GM21528 (cell line): ENCODE results near the gene FSTL4.

Source experiments
- ATAC-seq: cut with Tn5 transposase; IDR thresholded peaks from one replicate; pipeline ENCODE4 v1.9.1; 2021; ENCODE audit warnings: mild to moderate bottlenecking, moderate library complexity; ENCODE audit not compliant: unreplicated experiment, low FRiP score

Gene FSTL4

DNA sequence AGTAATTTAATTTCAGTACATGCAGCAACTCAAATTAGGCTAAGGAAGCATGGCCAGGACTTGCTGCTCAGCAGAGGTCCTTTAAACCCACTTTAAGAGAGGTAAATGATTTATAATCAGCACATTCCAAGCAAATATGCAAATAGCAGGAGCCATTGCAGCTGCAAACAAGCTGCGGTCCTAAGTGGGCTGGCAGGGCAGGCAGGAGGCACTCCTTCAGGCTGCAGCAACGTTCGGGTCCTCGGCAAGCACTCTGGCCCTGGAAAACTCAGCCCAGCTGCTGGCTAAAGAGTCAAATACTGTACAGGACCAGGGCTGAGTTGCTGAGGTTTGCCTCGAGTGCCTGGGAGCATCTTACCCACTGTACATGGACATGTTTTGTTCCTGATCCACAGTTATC lies 126.9 kb downstream of the FSTL4 start:
- ATAC-seq, result no peak

DNA sequence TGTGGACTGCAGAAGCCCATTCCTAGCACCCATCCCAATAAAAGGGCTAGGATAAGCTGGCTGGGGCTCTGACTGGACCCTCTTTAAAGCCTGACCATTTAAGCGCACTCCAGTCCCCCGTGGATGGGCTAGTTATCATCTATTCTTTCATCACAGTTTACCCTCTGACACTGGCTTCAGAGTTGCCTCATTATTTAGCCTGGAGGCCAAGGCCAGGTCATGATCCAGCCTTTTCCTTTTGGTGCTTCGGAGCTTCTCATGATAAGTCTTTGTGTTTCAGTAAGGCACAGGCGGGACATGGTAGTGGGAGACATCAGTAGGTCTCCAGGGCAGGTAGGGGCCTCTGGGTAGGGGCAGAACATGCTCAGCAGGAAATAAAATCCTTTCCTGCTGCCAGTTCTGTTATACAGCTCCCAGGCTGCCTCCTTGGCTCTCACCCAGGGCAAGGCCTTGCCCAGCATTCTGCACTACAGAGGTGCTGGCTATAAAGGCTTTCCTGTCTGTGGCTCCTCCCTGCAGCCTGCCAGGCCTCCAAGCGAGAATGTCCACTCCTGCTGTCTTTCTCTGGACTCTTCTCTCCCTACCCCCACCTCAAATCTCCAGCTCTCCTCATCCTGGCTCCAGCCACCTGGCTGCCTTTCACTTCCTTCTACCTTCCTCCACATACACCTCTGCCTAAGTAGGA lies 128.8 kb downstream of the FSTL4 start:
- no peak for ATAC-seq

DNA sequence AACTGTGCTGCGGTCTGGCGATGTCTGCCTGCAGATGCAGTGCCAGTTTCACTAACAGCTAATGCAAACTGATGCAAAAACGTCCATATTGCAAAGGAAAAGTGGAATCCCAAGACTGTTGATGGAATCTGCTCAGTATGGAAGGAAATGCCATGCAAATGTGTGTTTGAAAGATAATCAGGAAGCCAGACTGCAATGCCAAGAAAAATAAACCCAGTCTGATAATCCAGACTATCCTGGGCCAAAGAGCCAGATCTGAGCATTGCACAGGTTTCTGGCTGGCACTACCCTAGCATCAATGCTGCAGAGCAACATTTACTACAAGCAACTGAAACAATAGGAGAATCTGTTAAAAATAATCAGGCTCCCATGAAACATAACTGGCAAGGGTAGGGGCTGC lies 130.3 kb downstream of the FSTL4 start:
- no peak for ATAC-seq

DNA sequence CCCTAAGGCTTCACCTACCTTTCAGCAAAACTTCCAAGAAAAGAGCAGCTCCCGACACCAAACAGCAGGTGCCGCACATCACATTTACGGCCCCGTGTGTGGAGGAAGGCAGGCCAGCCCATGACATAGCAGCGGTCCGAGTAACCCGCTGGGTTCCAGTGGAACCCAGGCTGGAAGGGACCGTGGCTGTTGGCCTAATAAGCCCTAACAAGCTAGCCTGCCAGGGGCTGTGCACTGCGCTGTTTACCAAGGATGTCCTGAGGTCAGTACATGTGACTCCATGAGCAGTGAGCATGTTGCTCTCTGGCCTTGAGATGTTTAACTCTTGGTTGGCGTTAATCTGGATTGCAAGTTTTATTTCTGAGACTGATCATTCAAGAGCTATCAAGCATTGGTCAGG lies 131.5 kb downstream of the FSTL4 start:
- ATAC-seq, result no peak

- no peak for ATAC-seq
Measured at GRCh38 chr5:133480366-133480765, 132.0 kb downstream of the FSTL4 start.

DNA sequence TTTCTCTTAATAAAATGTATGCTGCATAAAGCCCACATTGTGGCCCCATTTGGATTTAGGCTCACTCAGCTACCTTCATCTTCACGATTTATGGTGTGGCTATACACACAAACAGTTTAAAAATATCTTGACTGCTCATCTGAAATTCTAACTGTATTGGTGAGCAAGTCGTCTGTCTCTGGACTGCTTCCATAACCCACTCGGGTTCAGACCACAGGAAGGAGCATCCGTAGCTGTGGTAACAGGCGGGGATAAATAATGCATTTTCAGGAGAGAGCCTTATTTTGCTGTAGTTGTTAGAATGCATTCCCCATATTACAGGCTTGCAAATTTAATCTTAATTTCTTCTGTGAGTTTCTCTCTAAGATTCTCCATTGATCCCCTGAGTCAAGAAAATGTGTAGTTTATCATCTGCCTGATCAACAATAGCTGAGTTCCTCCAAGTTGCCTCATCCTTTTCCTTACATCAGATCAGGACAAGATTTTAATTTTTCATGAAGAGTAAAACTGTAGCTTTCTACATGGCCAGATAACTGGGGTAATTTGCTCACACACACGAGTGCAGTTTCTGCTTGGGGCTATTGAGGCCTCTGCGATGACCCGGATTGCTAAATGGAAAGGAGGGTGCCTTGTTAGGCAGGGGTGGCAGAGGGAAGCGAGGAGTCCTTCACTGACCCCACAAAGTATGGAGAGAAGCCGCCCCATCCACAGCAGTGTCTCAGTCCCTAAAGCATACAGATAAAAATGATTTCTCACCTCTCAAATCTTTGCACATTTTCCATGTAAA lies 133.9 kb downstream of the FSTL4 start:
- no peak for ATAC-seq

- ATAC-seq, result no peak
Measured at GRCh38 chr5:133475986-133476385, 136.4 kb downstream of the FSTL4 start.

DNA sequence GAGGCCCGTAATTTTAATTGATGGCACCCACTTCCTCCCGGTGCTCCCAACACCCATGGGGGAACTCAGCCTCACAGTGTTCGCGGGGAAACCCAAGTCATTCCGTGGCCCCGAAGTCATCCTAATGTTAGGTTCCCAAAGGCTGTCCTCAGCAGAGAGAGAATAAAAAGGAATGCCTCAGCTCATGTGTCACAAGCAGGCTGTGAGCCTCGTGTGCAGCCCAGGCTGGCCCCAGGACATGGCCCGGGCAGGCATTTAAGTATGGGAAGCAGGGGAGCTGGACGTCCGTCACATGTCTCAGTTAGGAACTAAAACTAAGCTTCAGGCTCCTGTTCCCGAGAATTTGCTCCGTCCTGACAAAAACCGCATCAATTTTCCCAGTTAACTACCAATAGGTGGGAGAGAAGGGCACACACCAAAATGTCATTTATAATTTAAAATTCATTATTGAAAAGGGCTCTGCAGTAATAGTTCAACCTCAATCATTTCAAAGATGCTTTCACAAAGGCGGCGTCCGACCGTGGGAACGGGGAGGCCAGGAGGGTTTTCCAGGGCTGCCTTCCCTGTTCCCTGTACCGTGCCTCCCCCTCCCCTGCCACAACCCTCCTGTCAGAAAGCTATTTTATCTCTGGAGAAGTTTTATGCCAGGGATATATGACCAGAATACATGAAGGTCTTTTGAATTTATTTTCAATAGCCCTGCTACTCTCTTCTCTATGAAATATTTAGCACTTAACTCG lies 137.3 kb downstream of the FSTL4 start:
- no peak for ATAC-seq

GRCh38 chr5:133473291-133473690 lies 139.1 kb downstream of the FSTL4 start:
- ATAC-seq, result no peak

DNA sequence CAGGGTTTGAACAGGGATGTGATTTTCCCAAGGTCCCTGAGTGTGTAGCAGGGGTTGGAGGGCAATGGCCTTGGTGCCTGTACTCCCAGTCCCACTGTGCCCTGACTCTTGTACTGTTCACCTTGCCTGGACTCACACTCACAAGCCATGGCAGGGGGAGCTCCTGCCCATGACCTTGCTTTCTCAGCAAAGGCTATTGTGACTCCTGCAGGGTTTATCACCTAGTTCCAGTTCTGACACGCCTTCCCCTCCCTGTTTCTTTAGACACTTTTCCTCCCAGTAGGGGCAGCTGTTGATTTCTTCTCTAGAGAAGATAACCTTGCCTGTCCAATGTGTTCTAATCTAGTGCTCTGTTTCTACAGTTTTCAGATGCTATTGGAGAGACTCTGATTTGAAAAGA lies 139.5 kb downstream of the FSTL4 start:
- no peak for ATAC-seq

- no peak for ATAC-seq
Measured at GRCh38 chr5:133471699-133472098, 140.6 kb downstream of the FSTL4 start.

DNA sequence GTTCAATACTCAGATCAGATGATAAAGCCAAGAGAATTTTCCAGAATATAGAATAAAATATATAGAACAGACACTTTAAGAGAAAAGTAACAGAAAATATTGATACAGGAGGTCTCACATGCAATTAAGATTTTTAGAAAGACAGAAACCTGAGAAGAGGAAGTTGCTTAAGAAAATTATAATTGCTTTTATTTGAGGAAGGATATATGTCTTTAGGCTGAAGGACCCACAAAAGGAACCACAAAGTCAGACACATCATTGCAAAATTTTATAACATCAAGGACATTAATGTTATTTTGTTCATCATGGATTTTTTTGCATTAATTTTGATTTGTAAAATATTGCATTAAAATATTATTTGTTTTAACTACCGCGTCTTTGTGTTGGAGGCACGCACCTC lies 141.5 kb downstream of the FSTL4 start:
- no peak for ATAC-seq

DNA sequence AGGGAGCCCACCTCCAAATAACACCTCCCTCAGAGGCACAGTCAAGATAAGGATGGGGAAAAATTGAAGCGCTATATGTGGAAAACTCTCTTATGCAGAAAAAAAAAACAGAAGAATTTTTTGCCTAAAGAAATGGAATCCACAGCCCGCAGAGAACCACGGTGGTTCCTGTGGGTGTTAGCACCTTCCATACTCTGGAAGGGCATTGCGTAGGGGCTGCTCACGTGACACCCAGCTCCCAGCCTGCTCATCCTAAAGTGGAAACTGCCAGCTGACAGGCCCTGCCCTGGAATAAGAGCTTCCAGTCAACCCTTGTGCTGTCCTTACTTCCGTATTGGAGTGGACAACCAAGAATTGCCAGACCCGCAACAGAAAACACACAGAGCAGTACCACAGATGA lies 142.5 kb downstream of the FSTL4 start:
- no peak for ATAC-seq

DNA sequence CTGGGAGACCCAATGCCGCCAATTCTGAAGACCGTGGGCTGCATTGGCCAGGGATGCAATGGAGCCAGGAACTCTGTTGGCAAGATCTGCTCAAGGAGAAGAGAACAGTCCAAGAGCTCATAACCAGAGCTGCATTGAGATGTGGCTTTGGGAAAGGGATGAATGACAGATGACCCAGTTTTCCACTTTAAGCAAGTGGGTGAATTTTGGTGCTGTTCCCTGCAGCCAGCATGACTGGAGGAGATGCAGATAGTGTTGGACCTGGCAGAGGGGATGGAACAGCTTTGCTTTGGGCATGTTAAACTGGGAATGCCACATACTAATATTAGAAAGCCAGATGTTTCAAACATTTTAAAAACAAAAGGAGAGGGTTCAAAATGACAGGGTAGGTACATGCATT lies 143.1 kb downstream of the FSTL4 start:
- ATAC-seq, result no peak

DNA sequence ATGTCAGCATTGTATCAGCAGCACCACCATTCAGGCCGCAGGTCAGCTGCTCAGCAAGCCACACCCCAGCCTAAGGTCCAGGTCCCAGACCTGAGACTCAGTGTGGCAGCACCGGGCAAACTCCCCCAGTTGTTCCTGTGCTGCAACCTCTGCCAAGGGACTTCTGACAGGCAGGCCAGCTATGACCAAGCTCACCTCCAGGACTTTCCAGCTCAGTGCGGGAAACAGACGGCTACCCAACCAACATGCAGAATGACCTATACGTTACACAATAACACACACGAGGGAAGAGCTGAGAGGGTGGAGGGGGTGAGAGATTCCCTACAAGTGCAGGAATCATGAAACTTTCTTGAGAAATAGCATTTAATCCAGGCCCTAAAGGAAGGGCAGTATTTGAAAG lies 143.7 kb downstream of the FSTL4 start:
- no peak for ATAC-seq

- ATAC-seq, result no peak
Measured at GRCh38 chr5:133467826-133468463, 144.4 kb downstream of the FSTL4 start.

GRCh38 chr5:133467335-133467779 lies 145.0 kb downstream of the FSTL4 start:
- ATAC-seq, result no peak

DNA sequence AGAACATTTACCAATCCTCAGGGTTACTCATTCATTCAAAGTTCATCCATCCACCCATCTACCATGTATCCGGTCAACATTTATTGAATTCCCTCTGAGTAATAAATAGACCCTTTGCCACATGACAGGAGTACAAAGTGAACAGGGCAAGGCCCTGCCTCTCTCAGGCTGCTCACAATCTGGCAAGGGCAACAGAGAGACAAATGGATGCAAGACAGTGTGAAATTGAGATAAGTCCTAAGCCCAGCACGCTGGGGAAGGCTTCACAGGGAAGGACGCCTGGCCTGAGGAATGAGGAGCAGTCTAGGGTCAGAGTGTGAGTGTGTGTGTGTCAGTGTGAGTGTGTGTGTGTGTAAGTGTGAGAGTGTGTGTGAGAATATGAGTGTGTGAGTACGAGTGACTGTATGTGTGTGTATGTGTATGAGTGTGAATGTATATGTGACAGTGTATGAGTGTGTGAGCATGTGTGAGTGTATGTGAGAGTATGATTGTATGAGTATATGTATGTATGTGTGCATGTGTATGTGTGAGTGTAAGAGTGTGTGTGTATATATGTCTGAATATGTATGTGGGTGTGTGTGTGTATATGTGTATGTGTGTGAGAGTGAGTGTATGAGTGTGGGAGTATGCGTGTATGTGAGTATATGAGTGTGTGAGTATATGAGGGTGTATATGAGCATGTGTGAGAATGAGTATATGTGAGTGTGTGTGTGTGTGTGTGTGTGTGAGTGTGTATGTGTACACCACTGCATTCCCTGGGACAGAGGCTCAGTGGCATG lies 145.6 kb downstream of the FSTL4 start:
- no peak for ATAC-seq

DNA sequence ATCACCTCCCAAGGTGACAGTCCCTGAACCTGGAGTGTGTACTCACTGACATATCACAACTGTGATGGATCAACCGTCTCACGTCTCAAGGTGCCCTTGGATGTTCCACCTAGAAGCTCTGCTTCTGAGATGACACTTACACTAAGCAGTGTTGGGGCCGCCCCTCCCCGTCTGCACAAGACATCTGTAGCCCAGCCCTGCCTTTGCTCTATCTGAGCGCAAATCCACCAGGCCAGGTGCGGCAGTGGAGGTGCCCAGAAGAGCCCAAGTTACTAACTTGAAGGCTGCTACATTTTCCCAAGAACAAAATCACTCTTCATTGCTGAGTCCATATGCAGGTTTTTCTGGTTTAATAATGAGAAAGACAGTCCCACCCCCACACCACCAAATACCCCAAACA lies 148.3 kb downstream of the FSTL4 start:
- ATAC-seq, result no peak

DNA sequence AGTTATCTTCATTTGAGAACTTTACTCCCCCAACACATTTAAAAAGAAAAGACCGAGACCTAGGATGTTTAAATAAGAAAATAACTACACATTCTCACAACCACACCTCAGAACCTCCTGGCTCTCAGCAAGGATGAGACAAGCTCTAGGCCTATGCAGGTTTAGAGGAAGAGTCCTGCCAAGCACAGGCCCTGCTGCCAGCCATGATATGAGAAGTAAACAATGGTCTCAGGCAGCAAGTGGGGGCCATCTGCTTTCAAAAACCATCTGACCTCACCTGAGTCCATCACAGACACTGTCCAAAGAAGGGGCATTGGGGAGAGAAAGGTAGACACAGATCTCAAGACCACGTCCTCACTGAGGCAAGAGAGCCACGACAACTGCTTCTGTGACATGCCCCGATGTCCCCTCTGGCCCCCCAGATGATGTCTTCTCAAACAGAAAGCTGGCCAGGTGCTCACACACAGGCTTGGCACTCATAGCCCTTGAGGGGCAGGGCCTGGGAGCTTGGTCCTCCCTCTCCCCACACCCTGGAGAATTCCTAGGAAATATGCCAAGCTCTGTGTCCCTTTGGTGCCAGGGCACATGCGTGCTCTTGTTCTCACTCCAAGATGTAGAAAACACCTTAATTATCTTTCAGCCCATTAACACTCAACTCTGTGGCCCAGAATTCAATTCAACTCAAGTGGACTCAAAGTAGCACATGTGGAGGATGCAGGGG lies 150.4 kb downstream of the FSTL4 start:
- no peak for ATAC-seq
